Upper lobe of left lung (tissue), 6 donors: ENCODE measurements around the gene ATM. TPM values are rescaled to one million over a fixed set of nuclear protein-coding genes. Genes with fewer than 3 reads are reported as not detected.
"Not testable (repeated sequence)": the region's sequence is repeated elsewhere in the genome, so short reads cannot be mapped to it uniquely, and the experiment has no call there.

Experiments
- ATAC-seq, 2 donors: fragments of 200-7000 bp; cut with Tn5 transposase; one replicate each; pipeline ENCODE4 v1.9.1; 2022; ENCODE audit warnings: mild to moderate bottlenecking in 2 of 2, moderate library complexity in 2 of 2; ENCODE audit not compliant: low FRiP score in 2 of 2
- DNase-seq, 2 donors: peaks; one replicate each; pipeline ENCODE4 v3.0.0-alpha.2; 2019 to 2020
- H3K27ac ChIP-seq, 4 donors: fragments of 200-600 bp; sonication (generic); one replicate each; pipeline ENCODE4 v1.5.1; 2016 to 2019
- H3K27me3 ChIP-seq, 4 donors: fragments of 200-600 bp; sonication (generic); one replicate each; pipeline ENCODE4 v1.5.1; 2017 to 2019
- H3K36me3 ChIP-seq, 4 donors: fragments of 200-600 bp; sonication (generic); one replicate each; pipeline ENCODE4 v1.5.1; 2016 to 2019
- H3K4me1 ChIP-seq, 4 donors: fragments of 200-600 bp; sonication (generic); one replicate each; pipeline ENCODE4 v1.5.1; 2018 to 2019
- H3K4me3 ChIP-seq, 4 donors: fragments of 200-600 bp; sonication (generic); one replicate each; pipeline ENCODE4 v1.5.1; 2017 to 2019; ENCODE audit warnings: mild to moderate bottlenecking in 2 of 4, moderate library complexity in 1 of 4
- H3K9me3 ChIP-seq, 4 donors: fragments of 200-600 bp; sonication (generic); one replicate each; pipeline ENCODE4 v1.5.1; 2018 to 2019
- CTCF ChIP-seq, 6 experiments: fragments of 450-650 bp in 4 of 6; fragments of 200-600 bp in 2 of 6; sonication (generic) in 2 of 6; IDR thresholded peaks; one replicate each; pipeline ENCODE4 v1.5.1; 2016 to 2019; ENCODE audit warnings: antibody characterized with exemption in 6 of 6
- EP300 ChIP-seq, 4 donors: sonication (generic); formaldehyde crosslinking; IDR thresholded peaks; one replicate each; pipeline ENCODE4 v1.5.1; 2017; ENCODE audit warnings: antibody characterized with exemption in 4 of 4, control low read depth in 2 of 4
- POLR2A ChIP-seq, 4 donors: fragments of 450-650 bp; IDR thresholded peaks; one replicate each; pipeline ENCODE4 v1.5.1; 2016 to 2017; ENCODE audit warnings: antibody characterized with exemption in 4 of 4, mild to moderate bottlenecking in 2 of 4
- POLR2AphosphoS5 ChIP-seq, 2 donors: sonication (generic); formaldehyde crosslinking; IDR thresholded peaks; one replicate each; pipeline ENCODE4 v1.5.1; 2017; ENCODE audit warnings: antibody characterized with exemption in 2 of 2
- WGBS, 2 donors: methylation state at CpG; one replicate each; pipeline ENCODE4 v1.1.5; 2017 to 2018; 5-methylcytosine and 5-hydroxymethylcytosine counted together
- total RNA-seq, 6 donors: library from RNA; depleted of rRNA in 4 of 6; stranded (reverse); fragments of >200 nt in 4 of 6; gene quantifications; one replicate each; pipeline versions ENCODE4 v1.1.0 to v1.2.1, GENCODE V29; 2016 to 2021
- donor health status: DM: no; HTN: no; CAD: no; lungs with moderate emphysema.
- donor health status: DM: no; HTN: yes; CAD: no; lungs with severe emphysema.

The ATM gene
- total RNA-seq, 6 donors from 2014 or later = 37.9 to 248 (median 62.6) TPM

- Histone ChIP-seq H3K36me3 (no peaks in the 10 kb centered on the region), H3K27me3 (no peaks in the 10 kb centered on the region), H3K9me3 (no peaks in the 10 kb centered on the region), H3K27ac (no peak overlapping the region), H3K4me3 (no peak overlapping the region), H3K4me1 (no peaks in the 10 kb centered on the region)
- 74 to 80% methylated on average over 5 of the region's 5 CpGs for WGBS, 2 donors
- no peak for ATAC-seq
- DNase-seq = no peak
- TF ChIP-seq EP300 (IDR thresholded peaks at IDR 0.05) (no peak), POLR2A (IDR thresholded peaks at IDR 0.05) (no peak), POLR2AphosphoS5 (IDR thresholded peaks at IDR 0.05) (no peak), CTCF (IDR thresholded peaks at IDR 0.05) (no peak)
Observed at GRCh38 chr11:108388576-108388975, 165.7 kb downstream of the ATM start.

GRCh38 chr11:108392353-108392752 is 169.5 kb downstream of the ATM start:
- no peak for DNase-seq
- Histone ChIP-seq H3K4me1 (no peaks in the 10 kb centered on the region), H3K27me3 (no peaks in the 10 kb centered on the region), H3K9me3 (no peaks in the 10 kb centered on the region), H3K4me3 (no peak overlapping the region), H3K36me3 (no peaks in the 10 kb centered on the region), H3K27ac (no peak overlapping the region)
- TF ChIP-seq CTCF (IDR thresholded peaks at IDR 0.05) (no peak), POLR2A (IDR thresholded peaks at IDR 0.05) (no peak), POLR2AphosphoS5 (IDR thresholded peaks at IDR 0.05) (no peak), EP300 (IDR thresholded peaks at IDR 0.05) (no peak)
- no peak for ATAC-seq
- 78 to 96% methylated on average over 1 of the region's 1 CpG for WGBS, 2 donors

- no peak for DNase-seq
- Histone ChIP-seq H3K27me3 (no peaks in the 10 kb centered on the region), H3K4me3 (no peak overlapping the region), H3K9me3 (no peaks in the 10 kb centered on the region), H3K36me3 (no peaks in the 10 kb centered on the region), H3K4me1 (no peaks in the 10 kb centered on the region), H3K27ac (no peak overlapping the region)
- TF ChIP-seq POLR2AphosphoS5 (IDR thresholded peaks at IDR 0.05) (no peak), CTCF (IDR thresholded peaks at IDR 0.05) (no peak), EP300 (IDR thresholded peaks at IDR 0.05) (no peak), POLR2A (IDR thresholded peaks at IDR 0.05) (no peak)
- 24 to 38% methylated on average over 1 of the region's 1 CpG for WGBS, 2 donors
- ATAC-seq = no peak
Observed at GRCh38 chr11:108393046-108393445, 170.2 kb downstream of the ATM start.

GRCh38 chr11:108394744-108395284 is 171.9 kb downstream of the ATM start:
- H3K9me3 ChIP-seq = no peaks in the 10 kb centered on the region
- H3K4me3 ChIP-seq = no peak overlapping the region
- DNase-seq (no peak), ATAC-seq (no peak)
- no peaks in the 10 kb centered on the region for H3K4me1 ChIP-seq
- no peak overlapping the region for H3K27ac ChIP-seq
- H3K36me3 ChIP-seq = no peaks in the 10 kb centered on the region
- WGBS, 2 donors = 89 to 96% methylated on average over 4 of the region's 4 CpGs
- TF ChIP-seq EP300 (IDR thresholded peaks at IDR 0.05) (no peak), POLR2AphosphoS5 (IDR thresholded peaks at IDR 0.05) (no peak), POLR2A (IDR thresholded peaks at IDR 0.05) (no peak), CTCF (IDR thresholded peaks at IDR 0.05) (no peak)
- H3K27me3 ChIP-seq = no peaks in the 10 kb centered on the region

GRCh38 chr11:108396672-108397071 is 173.8 kb downstream of the ATM start:
- not testable (repeated sequence) for DNase-seq, H3K4me1 ChIP-seq, H3K9me3 ChIP-seq, H3K4me3 ChIP-seq, ATAC-seq, H3K36me3 ChIP-seq, H3K27me3 ChIP-seq, H3K27ac ChIP-seq
- WGBS, 2 donors = 94 to 97% methylated on average over 6 of the region's 6 CpGs
